Sigmoid colon (tissue), 7 donors: Measurements from ENCODE around the gene ARHGAP8. TPM values are rescaled to one million over a fixed set of nuclear protein-coding genes. Genes with fewer than 3 reads are reported as not detected.

Source experiments
- DNase-seq: peaks from one replicate; pipeline ENCODE4 v3.0.0-alpha.2; 2019
- H3K27ac ChIP-seq, 4 donors: fragments of 200-600 bp; sonication (generic); one replicate each; pipeline ENCODE4 v1.5.1; 2016 to 2019; ENCODE audit warnings: mild to moderate bottlenecking in 1 of 4
- H3K27me3 ChIP-seq, 3 donors: fragments of 200-600 bp; sonication (generic); one replicate each; pipeline ENCODE4 v1.5.1; 2019; ENCODE audit warnings: mild to moderate bottlenecking in 1 of 3
- H3K36me3 ChIP-seq, 4 donors: fragments of 200-600 bp; sonication (generic); one replicate each; pipeline ENCODE4 v1.5.1; 2016 to 2019
- H3K4me1 ChIP-seq, 4 donors: fragments of 200-600 bp; sonication (generic); one replicate each; pipeline ENCODE4 v1.5.1; 2017 to 2019
- H3K4me3 ChIP-seq, 4 donors: fragments of 200-600 bp; sonication (generic); one replicate each; pipeline ENCODE4 v1.5.1; 2017 to 2019; ENCODE audit warnings: mild to moderate bottlenecking in 2 of 4, moderate library complexity in 1 of 4
- H3K9me3 ChIP-seq, 4 donors: fragments of 200-600 bp in 3 of 4; sonication (generic) in 3 of 4; one replicate each; pipeline versions ENCODE4 v1.5.1 to v1.6.1; 2013 to 2019
- CTCF ChIP-seq, 4 experiments: fragments of 450-650 bp in 3 of 4; fragments of 200-600 bp in 1 of 4; IDR thresholded peaks; one replicate each; pipeline ENCODE4 v1.5.1; 2016 to 2019; ENCODE audit warnings: antibody characterized with exemption in 4 of 4, mild to moderate bottlenecking in 3 of 4, moderate library complexity in 2 of 4
- EP300 ChIP-seq, 4 donors: sonication (generic); formaldehyde crosslinking; IDR thresholded peaks; one replicate each; pipeline ENCODE4 v1.6.1; 2017; ENCODE audit warnings: antibody characterized with exemption in 4 of 4
- POLR2A ChIP-seq, 2 donors: fragments of 450-650 bp; IDR thresholded peaks; one replicate each; pipeline ENCODE4 v1.6.1; 2016; ENCODE audit warnings: antibody characterized with exemption in 2 of 2, mild to moderate bottlenecking in 2 of 2, moderate library complexity in 2 of 2
- POLR2AphosphoS5 ChIP-seq, 4 donors: sonication (generic); formaldehyde crosslinking; IDR thresholded peaks; one replicate each; pipeline ENCODE4 v1.6.1; 2017; ENCODE audit warnings: antibody characterized with exemption in 4 of 4
- WGBS, 2 donors: extraction: QIAGEN DNeasy Blood & Tissue Kit; methylation state at CpG; one replicate each; pipeline ENCODE4 v1.1.7; 2013; 5-methylcytosine and 5-hydroxymethylcytosine counted together
- intact Hi-C: fragments of 100-400 bp; cut with DNase I; formaldehyde crosslinking; loops from one replicate; pipeline ENCODE4 v1.15.1; 2023
- polyA plus RNA-seq, 3 donors: library from polyadenylated mRNA; stranded (reverse); fragments of 200-250 nt; gene quantifications; one replicate each; pipeline ENCODE4 v1.2.3, GENCODE V29; 2013
- total RNA-seq, 4 donors: library from RNA; depleted of rRNA; stranded (reverse); fragments of >200 nt; gene quantifications; one replicate each; pipeline ENCODE4 v1.1.0, GENCODE V29; 2016
- donor health status: healthy with polysubstance abuse.
- donor health status: Bipolar disorder and iron deficiency.
- donor health status: healthy.

The ARHGAP8 gene
- total and polyA plus RNA-seq, 7 donors, result 0.66 to 30.9 (median 6.0) TPM; not detected in 1

- intact Hi-C loops, result no loop called here
- Histone ChIP-seq H3K4me3 (no peak overlapping the region), H3K9me3 (peaks cover 0 to 10% (median 2%) of the 10 kb centered on the region in 4 donors), H3K36me3 (no peaks in the 10 kb centered on the region), H3K27ac (no peak overlapping the region), H3K27me3 (peaks cover 0 to 32% (median 0%) of the 10 kb centered on the region in 3 donors), H3K4me1 (no peaks in the 10 kb centered on the region)
- DNase-seq, result no peak
- TF ChIP-seq POLR2A (IDR thresholded peaks at IDR 0.05), result no peak
- WGBS, 2 donors, result 45 to 78% methylated on average over 16 of the region's 16 CpGs
These were observed 24.4 kb downstream of the ARHGAP8 start for GRCh38 chr22:44776605-44777363.

DNA sequence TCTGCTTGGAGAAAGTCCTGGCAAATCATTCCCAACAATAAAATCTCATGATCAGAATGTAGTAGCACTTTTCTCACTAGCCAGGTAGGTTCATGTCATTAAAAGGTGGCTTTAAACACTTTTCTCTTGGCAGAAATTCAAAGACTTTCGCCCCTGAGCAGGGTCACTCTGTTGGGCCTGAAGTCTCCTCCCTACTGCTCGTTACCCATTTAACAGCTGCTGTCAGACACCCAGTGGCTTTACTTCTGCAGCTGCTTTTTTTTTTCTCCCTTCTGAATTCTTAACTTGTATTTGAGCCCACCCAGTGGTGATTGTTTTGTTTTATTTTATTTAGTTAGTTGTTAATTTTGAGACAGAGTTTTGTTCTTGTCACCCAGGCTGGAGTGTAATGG, 25.0 kb downstream of the ARHGAP8 start:
- H3K4me1 ChIP-seq, result no peaks in the 10 kb centered on the region
- TF ChIP-seq CTCF (IDR thresholded peaks at IDR 0.05), result no peak
- TF ChIP-seq EP300 (IDR thresholded peaks at IDR 0.05), result no peak
- no peak for TF ChIP-seq POLR2AphosphoS5 (IDR thresholded peaks at IDR 0.05)
- TF ChIP-seq POLR2A (IDR thresholded peaks at IDR 0.05), result no peak
- H3K9me3 ChIP-seq, result peaks cover 0 to 10% (median 2%) of the 10 kb centered on the region in 4 donors
- H3K4me3 ChIP-seq, result no peak overlapping the region
- no peaks in the 10 kb centered on the region for H3K36me3 ChIP-seq
- H3K27me3 ChIP-seq, result peaks cover 0 to 33% (median 0%) of the 10 kb centered on the region in 3 donors
- no peak for DNase-seq
- WGBS, 2 donors, result 7 to 58% methylated on average over 2 of the region's 2 CpGs
- intact Hi-C loops, result no loop called here
- H3K27ac ChIP-seq, result no peak overlapping the region

DNA sequence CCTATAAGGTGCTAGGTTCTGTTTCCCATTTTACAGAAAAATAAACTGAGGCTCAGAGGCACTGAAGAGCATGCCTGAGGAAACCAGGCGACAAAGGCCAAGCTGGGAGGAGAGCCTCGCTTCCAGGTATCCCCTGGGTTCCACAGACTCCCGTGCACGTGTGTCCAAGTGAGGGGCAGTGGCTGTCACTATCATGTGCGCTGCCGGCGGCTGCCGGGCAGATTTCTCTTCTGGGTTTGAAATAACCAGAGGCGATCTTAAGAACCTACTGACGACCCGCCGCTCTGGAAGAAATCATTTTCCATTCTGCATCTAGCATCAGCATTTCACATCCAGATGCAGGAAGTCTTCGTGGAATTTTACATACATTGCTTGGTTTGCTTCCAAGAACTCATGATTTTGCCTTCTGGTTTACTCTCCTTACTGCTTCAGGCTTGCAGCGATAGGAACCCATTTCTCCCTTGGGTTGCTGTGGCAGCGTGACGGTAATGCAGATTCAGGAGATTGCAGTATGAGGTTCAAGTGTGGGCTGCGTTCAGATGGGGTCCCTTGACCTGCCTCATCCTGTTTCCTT, 28.6 kb downstream of the ARHGAP8 start:
- peaks cover 0 to 25% (median 0%) of the 10 kb centered on the region in 3 donors for H3K27me3 ChIP-seq
- H3K27ac ChIP-seq, result no peak overlapping the region
- H3K4me3 ChIP-seq, result no peak overlapping the region
- H3K36me3 ChIP-seq, result no peaks in the 10 kb centered on the region
- DNase-seq, result no peak
- WGBS, 2 donors, result 84 to 88% methylated on average over 17 of the region's 17 CpGs
- TF ChIP-seq POLR2A (IDR thresholded peaks at IDR 0.05) (no peak), CTCF (IDR thresholded peaks at IDR 0.05) (no peak), EP300 (IDR thresholded peaks at IDR 0.05) (no peak), POLR2AphosphoS5 (IDR thresholded peaks at IDR 0.05) (no peak)
- H3K4me1 ChIP-seq, result no peaks in the 10 kb centered on the region
- H3K9me3 ChIP-seq, result no peaks in the 10 kb centered on the region
- intact Hi-C loops, result no loop called here

DNA sequence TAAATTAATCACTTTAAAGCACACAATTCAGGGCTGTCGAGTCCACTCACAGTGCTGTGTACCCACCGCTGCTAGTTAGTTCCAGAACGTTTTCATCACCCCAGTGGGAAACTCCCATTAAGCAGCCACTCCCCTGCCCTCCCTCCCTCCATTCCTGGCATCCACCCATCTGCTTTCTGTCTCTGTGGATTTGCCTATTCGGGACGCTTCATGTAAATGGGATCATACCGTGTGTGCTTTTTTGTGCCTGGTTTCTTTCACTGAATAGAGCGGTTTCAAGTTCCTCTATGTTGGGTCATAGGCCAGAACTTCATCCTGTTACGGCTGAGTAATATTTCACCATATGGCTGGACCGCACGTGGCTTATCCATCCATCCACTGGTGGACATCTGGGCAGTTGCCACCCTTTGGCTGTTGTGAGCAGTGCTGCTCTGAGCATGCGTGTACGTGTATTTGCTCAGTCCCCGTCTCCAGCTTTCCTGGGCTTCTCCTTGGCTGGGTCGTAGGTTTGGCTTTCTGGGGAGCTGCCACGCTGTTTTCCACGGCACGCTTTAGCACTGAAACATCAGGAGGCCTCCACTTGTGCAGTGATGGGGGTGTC, 30.1 kb downstream of the ARHGAP8 start:
- DNase-seq, result no peak
- Histone ChIP-seq H3K27me3 (peaks cover 0 to 25% (median 0%) of the 10 kb centered on the region in 3 donors), H3K9me3 (no peaks in the 10 kb centered on the region), H3K4me3 (no peak overlapping the region), H3K36me3 (no peaks in the 10 kb centered on the region), H3K27ac (no peak overlapping the region), H3K4me1 (no peaks in the 10 kb centered on the region)
- intact Hi-C loops, result no loop called here
- WGBS, 2 donors, result 68 to 72% methylated on average over 17 of the region's 17 CpGs
- no peak for TF ChIP-seq POLR2A (IDR thresholded peaks at IDR 0.05)

DNA sequence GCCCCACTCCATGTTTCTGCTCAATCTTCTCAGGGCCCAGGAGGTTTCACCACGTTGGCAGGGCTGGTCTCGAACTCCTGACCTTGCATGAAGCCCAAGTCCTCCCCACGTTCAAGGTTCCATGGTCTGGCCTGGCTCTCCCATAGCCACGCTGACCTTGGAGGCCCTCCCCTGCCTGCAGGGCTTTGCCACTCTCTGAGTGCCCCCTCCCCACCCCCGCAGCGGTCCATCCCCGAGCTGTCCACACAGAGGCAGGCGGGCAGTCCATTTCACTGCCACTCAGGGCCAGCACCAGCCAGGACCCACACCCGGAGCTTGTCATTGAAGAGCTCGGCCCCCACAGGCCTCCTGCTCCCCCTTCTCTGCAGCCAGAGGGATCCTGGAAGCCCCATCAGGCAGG, 30.7 kb downstream of the ARHGAP8 start:
- DNase-seq, result no peak
- Histone ChIP-seq H3K9me3 (no peaks in the 10 kb centered on the region), H3K4me1 (no peaks in the 10 kb centered on the region), H3K27ac (no peak overlapping the region), H3K4me3 (no peak overlapping the region), H3K36me3 (no peaks in the 10 kb centered on the region), H3K27me3 (peaks cover 0 to 22% (median 0%) of the 10 kb centered on the region in 3 donors)
- no peak for TF ChIP-seq POLR2AphosphoS5 (IDR thresholded peaks at IDR 0.05)
- TF ChIP-seq CTCF (IDR thresholded peaks at IDR 0.05), result no peak
- TF ChIP-seq EP300 (IDR thresholded peaks at IDR 0.05), result no peak
- TF ChIP-seq POLR2A (IDR thresholded peaks at IDR 0.05), result no peak
- WGBS, 2 donors, result 64 to 66% methylated on average over 10 of the region's 10 CpGs
- intact Hi-C loops, result no loop called here
